WTC11 (cell line): ENCODE data around the gene MICAL1. TPM values are rescaled to one million over a fixed set of nuclear protein-coding genes. Genes with fewer than 3 reads are reported as not detected.

Source experiments
- ATAC-seq: fragments of 200-7000 bp; cut with Tn5 transposase; 2 replicates; pipeline ENCODE4 v1.10.0; 2021; ENCODE audit warnings: mild to moderate bottlenecking, moderate library complexity
- CTCF ChIA-PET: fragments of 300-600 bp; sonication (Branson Sonifier 250); formaldehyde crosslinking; loops from one replicate; lab custom pipeline; 2021; ENCODE audit warnings: antibody characterized with exemption; lab: Charles Lee
- POLR2A ChIA-PET: fragments of 350-600 bp; sonication (Branson Sonifier 250); formaldehyde crosslinking; loops from one replicate; lab custom pipeline; 2021; ENCODE audit warnings: antibody characterized with exemption; lab: Charles Lee
- DNase-seq: peaks from one replicate; pipeline ENCODE4 v3.0.0; 2021; ENCODE audit warnings: low spot score
- H3K27ac Mint-ChIP-seq: 2 replicates; pipeline ENCODE4 v1.8.0; 2021; ENCODE audit warnings: mixed read lengths
- H3K27me3 Mint-ChIP-seq: 2 replicates; pipeline ENCODE4 v1.8.0; 2021; ENCODE audit warnings: low read depth, mild to moderate bottlenecking, moderate library complexity, mixed read lengths
- H3K36me3 Mint-ChIP-seq: 2 replicates; pipeline ENCODE4 v1.8.0; 2021; ENCODE audit warnings: mixed read lengths
- H3K4me1 Mint-ChIP-seq: 2 replicates; pipeline ENCODE4 v1.8.0; 2022; ENCODE audit warnings: mixed read lengths
- H3K4me3 Mint-ChIP-seq: 2 replicates; pipeline ENCODE4 v1.8.0; 2021; ENCODE audit warnings: mild to moderate bottlenecking, moderate library complexity, mixed read lengths
- H3K9me3 Mint-ChIP-seq: 2 replicates; pipeline ENCODE4 v1.8.0; 2021; ENCODE audit warnings: mixed read lengths
- E2F1 ChIP-seq: sonication (generic); formaldehyde crosslinking; IDR thresholded peaks from 2 replicates; pipeline ENCODE4 v1.8.0; 2022; ENCODE audit warnings: mild to moderate bottlenecking, missing genetic modification reagents
- ELF4 ChIP-seq: sonication (generic); formaldehyde crosslinking; IDR thresholded peaks from 2 replicates; pipeline ENCODE4 v1.8.1; 2022; ENCODE audit warnings: low read depth, mild to moderate bottlenecking, moderate library complexity, missing genetic modification reagents
- ERG ChIP-seq: fragments of 250-450 bp; sonication (Bioruptor Pico); IDR thresholded peaks from 2 replicates; pipeline ENCODE4 v1.8.0; 2021; ENCODE audit warnings: mild to moderate bottlenecking
- ESRRA ChIP-seq: sonication (generic); formaldehyde crosslinking; IDR thresholded peaks from 2 replicates; pipeline ENCODE4 v1.8.1; 2022; ENCODE audit warnings: mild to moderate bottlenecking, missing genetic modification reagents, borderline replicate concordance
- FOXP4 ChIP-seq: sonication (generic); formaldehyde crosslinking; IDR thresholded peaks from 2 replicates; pipeline ENCODE4 v1.8.0; 2022; ENCODE audit warnings: mild to moderate bottlenecking, missing genetic modification reagents
- GABPB1 ChIP-seq: sonication (generic); formaldehyde crosslinking; IDR thresholded peaks from 2 replicates; pipeline ENCODE4 v1.8.1; 2023; ENCODE audit warnings: mild to moderate bottlenecking, missing genetic modification reagents
- HMGXB4 ChIP-seq: sonication (generic); formaldehyde crosslinking; IDR thresholded peaks from 2 replicates; pipeline ENCODE4 v1.8.1; 2023; ENCODE audit warnings: mild to moderate bottlenecking, moderate library complexity, missing genetic modification reagents
- MAX ChIP-seq: sonication (generic); formaldehyde crosslinking; IDR thresholded peaks from 2 replicates; pipeline ENCODE4 v1.8.0; 2022; ENCODE audit warnings: mild to moderate bottlenecking, missing genetic modification reagents
- NFATC4 ChIP-seq: fragments of 250-450 bp; sonication (Bioruptor Pico); IDR thresholded peaks from 2 replicates; pipeline ENCODE4 v1.9.0; 2021; ENCODE audit warnings: mild to moderate bottlenecking
- NR3C1 ChIP-seq: sonication (generic); formaldehyde crosslinking; conservative IDR thresholded peaks from 2 replicates; pipeline ENCODE4 v1.8.1; 2023; ENCODE audit warnings: low read depth, mild to moderate bottlenecking, missing genetic modification reagents
- PREB ChIP-seq: sonication (generic); formaldehyde crosslinking; IDR thresholded peaks from 2 replicates; pipeline ENCODE4 v1.8.1; 2022; ENCODE audit warnings: mild to moderate bottlenecking, missing genetic modification reagents, moderate library complexity, borderline replicate concordance
- SMAD4 ChIP-seq: sonication (generic); formaldehyde crosslinking; IDR thresholded peaks from 2 replicates; pipeline ENCODE4 v1.8.0; 2022; ENCODE audit warnings: mild to moderate bottlenecking, missing genetic modification reagents
- TEAD4 ChIP-seq: sonication (generic); formaldehyde crosslinking; IDR thresholded peaks from 2 replicates; pipeline ENCODE4 v1.8.0; 2022; ENCODE audit warnings: mild to moderate bottlenecking, missing genetic modification reagents
- TP53 ChIP-seq: sonication (generic); formaldehyde crosslinking; IDR thresholded peaks from 2 replicates; pipeline ENCODE4 v1.8.1; 2023; ENCODE audit warnings: mild to moderate bottlenecking, missing genetic modification reagents
- ZBTB21 ChIP-seq: sonication (generic); formaldehyde crosslinking; IDR thresholded peaks from 2 replicates; pipeline ENCODE4 v1.8.1; 2023; ENCODE audit warnings: mild to moderate bottlenecking, missing genetic modification reagents, borderline replicate concordance
- ZNF396 ChIP-seq: fragments of 250-450 bp; sonication (Bioruptor Pico); IDR thresholded peaks from 2 replicates; pipeline ENCODE4 v1.8.0; 2021; ENCODE audit warnings: mild to moderate bottlenecking, moderate library complexity, borderline replicate concordance
- ZNF416 ChIP-seq: fragments of 250-450 bp; sonication (Bioruptor Pico); IDR thresholded peaks from 2 replicates; pipeline ENCODE4 v1.9.0; 2021; ENCODE audit warnings: mild to moderate bottlenecking, inconsistent platforms
- ZSCAN18 ChIP-seq: fragments of 250-450 bp; sonication (Bioruptor Pico); IDR thresholded peaks from 2 replicates; pipeline ENCODE4 v2.1.2; 2022; ENCODE audit warnings: mild to moderate bottlenecking, moderate library complexity
- total RNA-seq: library from RNA; stranded (reverse); gene quantifications from 3 replicates; pipeline ENCODE4 v1.2.3, GENCODE V29; 2021

MICAL1 gene
- total RNA-seq, 1 experiment from 2014 or later: 57.4 TPM

- DNase-seq: no peak
- H3K4me3 Mint-ChIP-seq: peak overlapping the region; percentile 53
- H3K36me3 Mint-ChIP-seq: peaks cover 61% of the 10 kb centered on the region
- H3K4me1 Mint-ChIP-seq: peaks cover 45% of the 10 kb centered on the region
- ChIA-PET CTCF (interaction anchor here (1.1 kb wide), 1 partner anchor 561 kb away, joined by 5 read pairs; no protein-coding TSS in a partner anchor), POLR2A (interaction anchor here (0.7 kb wide), 1 partner anchor 22 kb away, joined by 3 read pairs; no protein-coding TSS in a partner anchor)
- peak overlapping the region; percentile 9; the same call in 1 of the 2 replicates for H3K27ac Mint-ChIP-seq
- TF ChIP-seq ZNF396 (no peak), NR3C1 (CRISPR knock-in tag) (no peak), TP53 (CRISPR knock-in tag) (no peak), GABPB1 (CRISPR knock-in tag) (no peak), ELF4 (CRISPR knock-in tag) (no peak), ZNF416 (CRISPR knock-in tag) (no peak), SMAD4 (CRISPR knock-in tag) (no peak), ZBTB21 (no peak), FOXP4 (CRISPR knock-in tag) (no peak)
- H3K9me3 Mint-ChIP-seq: no peaks in the 10 kb centered on the region
- no peaks in the 10 kb centered on the region for H3K27me3 Mint-ChIP-seq
- ATAC-seq: no peak
Measured at GRCh38 chr6:109478841-109479624, 23.5 kb upstream of the MICAL1 start.

- ATAC-seq: no peak
- H3K27ac Mint-ChIP-seq: peak overlapping the region; percentile 9; the same call in 1 of the 2 replicates
- no peaks in the 10 kb centered on the region for H3K27me3 Mint-ChIP-seq
- POLR2A ChIA-PET: interaction anchor here (0.7 kb wide), 1 partner anchor 21 kb away, joined by 3 read pairs; no protein-coding TSS in a partner anchor
- H3K4me1 Mint-ChIP-seq: peaks cover 42% of the 10 kb centered on the region
- DNase-seq: no peak
- CTCF ChIA-PET: no interaction called here
- H3K36me3 Mint-ChIP-seq: peaks cover 69% of the 10 kb centered on the region
- H3K9me3 Mint-ChIP-seq: no peaks in the 10 kb centered on the region
- TF ChIP-seq FOXP4 (CRISPR knock-in tag) (no peak), E2F1 (CRISPR knock-in tag) (no peak), NFATC4 (CRISPR knock-in tag) (no peak), ERG (no peak), TEAD4 (CRISPR knock-in tag) (no peak), ZSCAN18 (CRISPR knock-in tag) (no peak), PREB (no peak), ESRRA (CRISPR knock-in tag) (no peak), MAX (CRISPR knock-in tag) (no peak), HMGXB4 (no peak)
- peak overlapping the region; percentile 53 for H3K4me3 Mint-ChIP-seq
Measured at GRCh38 chr6:109478222-109478805, 22.7 kb upstream of the MICAL1 start.
